ENCODE data around the gene CHD2. TPM values are rescaled to one million over a fixed set of nuclear protein-coding genes. Genes with fewer than 3 reads are reported as not detected.

CHD2 gene
- total RNA-seq, 1 experiment from 2014 or later: 101 TPM

- no peak for DNase-seq (ENCODE audit: low spot score)
- no peak overlapping the region for H3K4me3 Mint-ChIP-seq
- peaks cover 56% of the 10 kb centered on the region for H3K36me3 Mint-ChIP-seq
- no peaks in the 10 kb centered on the region for H3K27me3 Mint-ChIP-seq (ENCODE audit: low read depth)
- TF ChIP-seq, protein P1, sequence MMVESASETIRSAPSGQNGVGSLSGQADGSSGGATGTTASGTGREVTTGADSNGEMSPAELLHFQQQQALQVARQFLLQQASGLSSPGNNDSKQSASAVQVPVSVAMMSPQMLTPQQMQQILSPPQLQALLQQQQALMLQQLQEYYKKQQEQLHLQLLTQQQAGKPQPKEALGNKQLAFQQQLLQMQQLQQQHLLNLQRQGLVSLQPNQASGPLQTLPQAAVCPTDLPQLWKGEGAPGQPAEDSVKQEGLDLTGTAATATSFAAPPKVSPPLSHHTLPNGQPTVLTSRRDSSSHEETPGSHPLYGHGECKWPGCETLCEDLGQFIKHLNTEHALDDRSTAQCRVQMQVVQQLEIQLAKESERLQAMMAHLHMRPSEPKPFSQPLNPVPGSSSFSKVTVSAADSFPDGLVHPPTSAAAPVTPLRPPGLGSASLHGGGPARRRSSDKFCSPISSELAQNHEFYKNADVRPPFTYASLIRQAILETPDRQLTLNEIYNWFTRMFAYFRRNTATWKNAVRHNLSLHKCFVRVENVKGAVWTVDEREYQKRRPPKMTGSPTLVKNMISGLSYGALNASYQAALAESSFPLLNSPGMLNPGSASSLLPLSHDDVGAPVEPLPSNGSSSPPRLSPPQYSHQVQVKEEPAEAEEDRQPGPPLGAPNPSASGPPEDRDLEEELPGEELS (CRISPR knock-in tag; IDR thresholded peaks at IDR 0.05): no peak
- no peak for TF ChIP-seq IRF2 (CRISPR knock-in tag; IDR thresholded peaks at IDR 0.05; ENCODE audit: borderline replicate concordance, low read depth)
- no peak for TF ChIP-seq GABPB1 (CRISPR knock-in tag; IDR thresholded peaks at IDR 0.05)
- TF ChIP-seq, protein P2, sequence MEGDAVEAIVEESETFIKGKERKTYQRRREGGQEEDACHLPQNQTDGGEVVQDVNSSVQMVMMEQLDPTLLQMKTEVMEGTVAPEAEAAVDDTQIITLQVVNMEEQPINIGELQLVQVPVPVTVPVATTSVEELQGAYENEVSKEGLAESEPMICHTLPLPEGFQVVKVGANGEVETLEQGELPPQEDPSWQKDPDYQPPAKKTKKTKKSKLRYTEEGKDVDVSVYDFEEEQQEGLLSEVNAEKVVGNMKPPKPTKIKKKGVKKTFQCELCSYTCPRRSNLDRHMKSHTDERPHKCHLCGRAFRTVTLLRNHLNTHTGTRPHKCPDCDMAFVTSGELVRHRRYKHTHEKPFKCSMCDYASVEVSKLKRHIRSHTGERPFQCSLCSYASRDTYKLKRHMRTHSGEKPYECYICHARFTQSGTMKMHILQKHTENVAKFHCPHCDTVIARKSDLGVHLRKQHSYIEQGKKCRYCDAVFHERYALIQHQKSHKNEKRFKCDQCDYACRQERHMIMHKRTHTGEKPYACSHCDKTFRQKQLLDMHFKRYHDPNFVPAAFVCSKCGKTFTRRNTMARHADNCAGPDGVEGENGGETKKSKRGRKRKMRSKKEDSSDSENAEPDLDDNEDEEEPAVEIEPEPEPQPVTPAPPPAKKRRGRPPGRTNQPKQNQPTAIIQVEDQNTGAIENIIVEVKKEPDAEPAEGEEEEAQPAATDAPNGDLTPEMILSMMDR (IDR thresholded peaks at IDR 0.05): no peak
- TF ChIP-seq NR3C1 (CRISPR knock-in tag; conservative IDR thresholded peaks at IDR 0.05; ENCODE audit: low read depth): no peak
- no peak for TF ChIP-seq TCF7 (CRISPR knock-in tag; IDR thresholded peaks at IDR 0.05; ENCODE audit: low read depth)
- no peak for TF ChIP-seq ZNF671 (CRISPR knock-in tag; IDR thresholded peaks at IDR 0.05)
- TF ChIP-seq, protein P3, sequence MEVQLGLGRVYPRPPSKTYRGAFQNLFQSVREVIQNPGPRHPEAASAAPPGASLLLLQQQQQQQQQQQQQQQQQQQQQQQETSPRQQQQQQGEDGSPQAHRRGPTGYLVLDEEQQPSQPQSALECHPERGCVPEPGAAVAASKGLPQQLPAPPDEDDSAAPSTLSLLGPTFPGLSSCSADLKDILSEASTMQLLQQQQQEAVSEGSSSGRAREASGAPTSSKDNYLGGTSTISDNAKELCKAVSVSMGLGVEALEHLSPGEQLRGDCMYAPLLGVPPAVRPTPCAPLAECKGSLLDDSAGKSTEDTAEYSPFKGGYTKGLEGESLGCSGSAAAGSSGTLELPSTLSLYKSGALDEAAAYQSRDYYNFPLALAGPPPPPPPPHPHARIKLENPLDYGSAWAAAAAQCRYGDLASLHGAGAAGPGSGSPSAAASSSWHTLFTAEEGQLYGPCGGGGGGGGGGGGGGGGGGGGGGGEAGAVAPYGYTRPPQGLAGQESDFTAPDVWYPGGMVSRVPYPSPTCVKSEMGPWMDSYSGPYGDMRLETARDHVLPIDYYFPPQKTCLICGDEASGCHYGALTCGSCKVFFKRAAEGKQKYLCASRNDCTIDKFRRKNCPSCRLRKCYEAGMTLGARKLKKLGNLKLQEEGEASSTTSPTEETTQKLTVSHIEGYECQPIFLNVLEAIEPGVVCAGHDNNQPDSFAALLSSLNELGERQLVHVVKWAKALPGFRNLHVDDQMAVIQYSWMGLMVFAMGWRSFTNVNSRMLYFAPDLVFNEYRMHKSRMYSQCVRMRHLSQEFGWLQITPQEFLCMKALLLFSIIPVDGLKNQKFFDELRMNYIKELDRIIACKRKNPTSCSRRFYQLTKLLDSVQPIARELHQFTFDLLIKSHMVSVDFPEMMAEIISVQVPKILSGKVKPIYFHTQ (CRISPR knock-in tag; IDR thresholded peaks at IDR 0.05): no peak
- TF ChIP-seq HMGA2 (CRISPR knock-in tag; IDR thresholded peaks at IDR 0.05): no peak
- TF ChIP-seq, protein P4, sequence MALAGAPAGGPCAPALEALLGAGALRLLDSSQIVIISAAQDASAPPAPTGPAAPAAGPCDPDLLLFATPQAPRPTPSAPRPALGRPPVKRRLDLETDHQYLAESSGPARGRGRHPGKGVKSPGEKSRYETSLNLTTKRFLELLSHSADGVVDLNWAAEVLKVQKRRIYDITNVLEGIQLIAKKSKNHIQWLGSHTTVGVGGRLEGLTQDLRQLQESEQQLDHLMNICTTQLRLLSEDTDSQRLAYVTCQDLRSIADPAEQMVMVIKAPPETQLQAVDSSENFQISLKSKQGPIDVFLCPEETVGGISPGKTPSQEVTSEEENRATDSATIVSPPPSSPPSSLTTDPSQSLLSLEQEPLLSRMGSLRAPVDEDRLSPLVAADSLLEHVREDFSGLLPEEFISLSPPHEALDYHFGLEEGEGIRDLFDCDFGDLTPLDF (CRISPR knock-in tag; IDR thresholded peaks at IDR 0.05): no peak
- no peak for TF ChIP-seq NR1H2 (CRISPR knock-in tag; IDR thresholded peaks at IDR 0.05)
- TF ChIP-seq EMX1 (CRISPR knock-in tag; IDR thresholded peaks at IDR 0.05): no peak
- POLR2A ChIA-PET: no interaction called here
- CTCF ChIA-PET: interaction anchor here (0.9 to 2.4 kb wide), 2 partner anchors 9 to 43 kb away, joined by 3 to 7 read pairs; no protein-coding TSS in a partner anchor
- H3K4me1 Mint-ChIP-seq: peaks cover 10% of the 10 kb centered on the region; the same call in 1 of the 2 replicates
- H3K27ac Mint-ChIP-seq: no peak overlapping the region
- no peak for ATAC-seq
- H3K9me3 Mint-ChIP-seq: peaks cover 10% of the 10 kb centered on the region
Measured at GRCh38 chr15:93045191-93045785, 145.2 kb downstream of the CHD2 start.

GRCh38 chr15:93046120-93046519 lies 146.0 kb downstream of the CHD2 start:
- peaks cover 60% of the 10 kb centered on the region for H3K36me3 Mint-ChIP-seq
- TF ChIP-seq, protein P5, sequence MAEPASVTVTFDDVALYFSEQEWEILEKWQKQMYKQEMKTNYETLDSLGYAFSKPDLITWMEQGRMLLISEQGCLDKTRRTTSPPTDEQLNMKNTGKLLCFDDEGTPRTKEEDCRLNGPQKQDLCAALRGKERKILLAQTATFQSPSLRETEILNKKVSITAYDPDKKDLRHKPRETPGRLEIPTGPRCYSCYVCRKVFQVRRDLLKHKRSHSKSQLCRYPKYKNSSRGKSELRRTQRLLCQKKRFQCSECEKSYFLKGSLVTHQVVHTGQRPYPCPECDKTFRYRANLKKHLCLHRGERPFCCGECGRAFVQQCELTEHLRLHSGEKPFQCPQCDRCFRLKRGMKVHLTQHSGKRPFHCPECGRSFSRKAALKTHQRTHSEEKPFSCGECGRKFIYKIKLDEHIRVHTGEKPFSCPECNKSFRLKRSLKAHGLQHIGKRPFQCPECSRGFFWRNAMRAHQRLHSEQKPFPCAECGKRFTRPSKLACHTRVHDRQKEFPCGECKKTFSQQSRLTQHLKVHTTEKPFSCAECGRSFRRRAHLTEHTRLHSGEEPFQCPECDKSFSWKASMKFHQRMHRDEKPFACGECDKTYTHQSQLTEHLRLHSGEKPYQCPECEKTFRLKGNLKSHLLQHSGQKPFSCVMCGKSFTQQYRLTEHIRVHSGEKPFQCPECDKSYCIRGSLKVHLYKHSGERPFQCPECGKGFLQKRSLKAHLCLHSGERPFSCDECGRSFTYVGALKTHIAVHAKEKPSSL (CRISPR knock-in tag; conservative IDR thresholded peaks at IDR 0.05): no peak
- no peak for TF ChIP-seq NFYB (CRISPR knock-in tag; conservative IDR thresholded peaks at IDR 0.05; ENCODE audit: low read depth)
- no peak for TF ChIP-seq HMGA2 (CRISPR knock-in tag; IDR thresholded peaks at IDR 0.05)
- TF ChIP-seq E2F4 (CRISPR knock-in tag; IDR thresholded peaks at IDR 0.05; ENCODE audit: borderline replicate concordance, low read depth): no peak
- TF ChIP-seq E2F5 (CRISPR knock-in tag; IDR thresholded peaks at IDR 0.05): no peak
- TF ChIP-seq, protein P3 (CRISPR knock-in tag; IDR thresholded peaks at IDR 0.05): no peak
- TF ChIP-seq, protein P6, sequence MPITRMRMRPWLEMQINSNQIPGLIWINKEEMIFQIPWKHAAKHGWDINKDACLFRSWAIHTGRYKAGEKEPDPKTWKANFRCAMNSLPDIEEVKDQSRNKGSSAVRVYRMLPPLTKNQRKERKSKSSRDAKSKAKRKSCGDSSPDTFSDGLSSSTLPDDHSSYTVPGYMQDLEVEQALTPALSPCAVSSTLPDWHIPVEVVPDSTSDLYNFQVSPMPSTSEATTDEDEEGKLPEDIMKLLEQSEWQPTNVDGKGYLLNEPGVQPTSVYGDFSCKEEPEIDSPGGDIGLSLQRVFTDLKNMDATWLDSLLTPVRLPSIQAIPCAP (CRISPR knock-in tag; IDR thresholded peaks at IDR 0.05): no peak
- H3K9me3 Mint-ChIP-seq: peaks cover 10% of the 10 kb centered on the region
- no peaks in the 10 kb centered on the region for H3K27me3 Mint-ChIP-seq (ENCODE audit: low read depth)
- no peak for ATAC-seq
- POLR2A ChIA-PET: no interaction called here
- no peak overlapping the region for H3K27ac Mint-ChIP-seq
- DNase-seq (ENCODE audit: low spot score): no peak
- peaks cover 9% of the 10 kb centered on the region; the same call in 1 of the 2 replicates for H3K4me1 Mint-ChIP-seq
- CTCF ChIA-PET: interaction anchor here (0.9 to 2.4 kb wide), 2 partner anchors 10 to 42 kb away, joined by 3 to 7 read pairs; no protein-coding TSS in a partner anchor
- no peak overlapping the region for H3K4me3 Mint-ChIP-seq

Measured in WTC11 (cell line).